ENCODE measurements around the gene GPHN.

DNA sequence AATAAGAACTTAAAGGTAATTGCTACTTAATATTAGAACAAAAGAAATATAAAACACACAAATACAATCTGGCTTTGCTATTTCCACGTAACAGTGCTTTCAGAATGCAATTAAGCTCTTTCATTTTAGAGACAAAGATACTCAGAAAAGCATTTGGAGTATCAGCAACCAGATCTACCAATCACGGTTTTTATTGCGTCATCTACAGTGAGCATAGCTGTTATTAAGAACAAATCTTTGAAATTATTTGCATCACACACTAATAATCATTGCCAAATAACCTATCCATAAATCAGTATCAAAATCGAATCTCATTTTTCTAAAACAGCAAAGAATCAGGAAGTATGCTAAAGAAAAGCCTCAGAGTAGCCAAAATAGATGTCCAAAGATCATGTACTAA lies 654.4 kb downstream of the GPHN start:
- TF ChIP-seq EZH2 (IDR thresholded peaks at IDR 0.05): no peak
- no peak for TF ChIP-seq POLR2AphosphoS5 (IDR thresholded peaks at IDR 0.05; ENCODE audit: borderline replicate concordance, low read depth, low read length)
